K562 (cell line): ENCODE measurements around the gene SLC25A33. TPM values are rescaled to one million over a fixed set of nuclear protein-coding genes. Genes with fewer than 3 reads are reported as not detected.

Experiments used
- BRCA1 ChIP-seq, 2 experiments: fragments of 450-650 bp in 1 of 2; sonication (generic) in 1 of 2; formaldehyde crosslinking in 1 of 2; IDR thresholded peaks; 2 replicates each; pipeline versions ENCODE4 v1.5.0 to v1.6.1; 2017 to 2020; ENCODE audit warnings: mild to moderate bottlenecking in 1 of 2, missing genetic modification reagents in 1 of 2
- CBX2 ChIP-seq: fragments of 200-600 bp; sonication (generic); IDR thresholded peaks from one replicate; pipeline ENCODE4 v1.6.1; 2012; ENCODE audit warnings: mild to moderate bottlenecking, low read length, inconsistent platforms; ENCODE audit not compliant: insufficient read depth, poor library complexity, severe bottlenecking
- FIP1L1 ChIP-seq: fragments of 200-400 bp; formaldehyde crosslinking; IDR thresholded peaks from 2 replicates; pipeline ENCODE4 v1.6.1; 2018; ENCODE audit warnings: mild to moderate bottlenecking, low read depth, low read length; ENCODE audit not compliant: poor library complexity, severe bottlenecking
- FOXK2 ChIP-seq, 2 experiments: fragments of 450-650 bp; IDR thresholded peaks in 1 of 2; conservative IDR thresholded peaks in 1 of 2; 2 replicates each; pipeline ENCODE4 v1.6.1; 2016; ENCODE audit warnings: low read depth in 2 of 2, mild to moderate bottlenecking in 1 of 2
- HNRNPL ChIP-seq: fragments of 200-400 bp; formaldehyde crosslinking; IDR thresholded peaks from 2 replicates; pipeline ENCODE4 v1.6.1; 2017; ENCODE audit warnings: low read depth, mild to moderate bottlenecking, low read length
- HSF4 ChIP-seq: fragments of 250-450 bp; sonication (Bioruptor Pico); IDR thresholded peaks from 2 replicates; pipeline ENCODE4 v2.1.2; 2022; ENCODE audit warnings: mild to moderate bottlenecking, moderate library complexity, borderline replicate concordance
- KAT7 ChIP-seq: sonication (generic); formaldehyde crosslinking; IDR thresholded peaks from 2 replicates; pipeline ENCODE4 v1.8.0; 2022; ENCODE audit warnings: missing genetic modification reagents, mild to moderate bottlenecking, borderline replicate concordance
- MCM7 ChIP-seq, 2 experiments: fragments of 450-650 bp; IDR thresholded peaks; 2 replicates each; pipeline ENCODE4 v1.6.1; 2016 to 2018
- PCBP1 ChIP-seq: fragments of 200-400 bp; formaldehyde crosslinking; IDR thresholded peaks from 2 replicates; pipeline ENCODE4 v1.6.1; 2018; ENCODE audit warnings: mild to moderate bottlenecking, low read depth, low read length; ENCODE audit not compliant: poor library complexity, severe bottlenecking
- POLR2AphosphoS5 ChIP-seq: IDR thresholded peaks from 2 replicates; pipeline ENCODE4 v1.6.1; 2011; ENCODE audit warnings: mild to moderate bottlenecking, low read depth, low read length, moderate library complexity; ENCODE audit not compliant: control insufficient read depth, insufficient read depth
- SRF ChIP-seq, 2 experiments: fragments of 250-450, 450-650 bp in 1 of 2; sonication (Bioruptor Pico) in 1 of 2; sonication (generic) in 1 of 2; formaldehyde crosslinking; IDR thresholded peaks; 2 replicates each; pipeline versions ENCODE4 v1.5.0 to v1.5.1; 2020 to 2022; ENCODE audit warnings: mild to moderate bottlenecking in 1 of 2, missing genetic modification reagents in 1 of 2
- TBP ChIP-seq: optimal IDR thresholded peaks from 2 replicates; pipeline ENCODE3; 2011; ENCODE audit warnings: low read depth, low read length, improper control_type of control experiment
- ZNF232 ChIP-seq: sonication (generic); formaldehyde crosslinking; IDR thresholded peaks from 2 replicates; pipeline ENCODE4 v1.8.0; 2022; ENCODE audit warnings: mild to moderate bottlenecking, missing genetic modification reagents
- ZNF395 ChIP-seq: fragments of 200-800 bp; sonication (Bioruptor generic); IDR thresholded peaks from 2 replicates; pipeline ENCODE4 v1.6.1; 2017; ENCODE audit warnings: missing genetic modification characterization, missing compliant biosample characterization
- ZNF408 ChIP-seq: fragments of 250-450 bp; sonication (Bioruptor Pico); IDR thresholded peaks from 2 replicates; pipeline ENCODE4 v1.4.0; 2020; ENCODE audit warnings: low read depth, mild to moderate bottlenecking, moderate library complexity
- ZNF561 ChIP-seq: fragments of 450-650 bp; formaldehyde crosslinking; conservative IDR thresholded peaks from 2 replicates; pipeline ENCODE4 v1.4.0; 2020; ENCODE audit warnings: mild to moderate bottlenecking, moderate library complexity
- polyA plus RNA-seq, 8 experiments: library from polyadenylated mRNA; depleted of rRNA in 4 of 8; stranded (reverse) in 5 of 8; unstranded in 3 of 8; fragments of >200 nt; fragmentation: Nextera tagmentation in 2 of 8; fragmentation: Illumina TruSeq in 1 of 8; extraction: Ambion mirVana in 2 of 8; extraction: Trizol in 1 of 8; gene quantifications; 2 replicates each; pipeline versions ENCODE4 v1.2.1 to v1.2.3, GENCODE V29; 2011 to 2014; ENCODE audit warnings: inconsistent platforms in 1 of 8, missing spikeins in 1 of 8
- total RNA-seq, 7 experiments: library from RNA; depleted of rRNA in 6 of 7; stranded (reverse); fragments of >200 nt in 6 of 7; fragmentation: Illumina TruSeq in 2 of 7; extraction: Trizol in 2 of 7; gene quantifications; 2 replicates each; pipeline versions ENCODE4 v1.2.1 to v1.2.3, GENCODE V29; 2011 to 2021; ENCODE audit warnings: low replicate concordance in 1 of 7
- TF ChIP-seq, protein P1 (sequence below): sonication (generic); formaldehyde crosslinking; IDR thresholded peaks from 2 replicates; pipeline ENCODE4 v1.9.0; 2022; ENCODE audit warnings: mild to moderate bottlenecking, missing genetic modification reagents
- TF ChIP-seq, protein P2 (sequence below): fragments of 450-650 bp; IDR thresholded peaks from 2 replicates; pipeline ENCODE4 v1.6.1; 2017; ENCODE audit warnings: antibody characterized with exemption, mild to moderate bottlenecking
- TF ChIP-seq, protein P3 (sequence below): fragments of 450-650 bp; formaldehyde crosslinking; IDR thresholded peaks from 2 replicates; pipeline ENCODE4 v1.4.0; 2020; ENCODE audit warnings: mild to moderate bottlenecking, moderate library complexity

SLC25A33 gene
- total and polyA plus RNA-seq, 9 of the 15 experiments (the other 6 are each of a cell fraction or from before 2014, with no cell fraction given): 3.2 to 23.5 (median 17.5) TPM

DNA sequence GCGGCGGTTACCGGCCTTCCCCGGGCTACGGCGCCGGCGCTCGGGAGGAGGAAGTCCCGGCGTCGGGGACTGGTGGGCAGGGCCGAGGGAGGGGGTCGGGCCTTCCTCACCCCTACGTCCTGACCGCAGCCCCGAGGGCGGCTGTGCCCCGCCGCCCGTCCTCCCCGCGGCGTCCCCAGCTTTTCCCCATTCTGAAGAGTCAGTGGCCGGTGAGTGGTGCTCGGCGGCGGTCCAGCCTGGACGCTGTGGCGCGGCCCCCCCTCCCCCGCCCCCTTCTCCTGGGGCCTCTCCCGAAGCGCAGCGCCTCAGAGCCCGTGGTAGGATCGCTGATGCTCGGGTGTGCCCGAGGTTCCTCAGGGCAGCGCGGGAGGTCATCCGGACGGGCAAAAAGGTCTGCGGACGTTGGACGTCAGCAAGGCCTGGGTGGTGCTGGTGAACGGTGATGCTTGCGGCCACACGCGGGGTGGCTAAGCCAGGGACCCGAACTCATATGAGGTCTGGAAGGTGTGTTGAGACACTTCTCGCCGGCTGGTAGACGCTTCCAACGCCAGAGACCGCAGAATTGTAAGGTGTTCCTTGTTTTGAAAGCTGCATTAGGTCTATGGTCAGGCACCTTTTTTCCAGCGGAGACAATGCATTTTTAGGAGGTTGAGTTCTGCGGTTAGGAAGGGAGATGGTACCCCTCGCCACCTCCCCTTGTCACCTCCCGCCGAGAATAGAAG is 725 bp downstream of the SLC25A33 start (continued):
- TF ChIP-seq ZNF395 (CRISPR knock-in tag) (peak; percentile 9; the same call in 1 of the 2 replicates), ZNF561 (no peak), FIP1L1 (peak; percentile 86), HNRNPL (0 out of 2 replicates have a peak, but pooled peaks have one; percentile 30), ZNF232 (CRISPR knock-in tag) (no peak; the same call in 1 of the 2 replicates), TBP (peak; percentile 16), BRCA1 (IDR thresholded peaks at IDR 0.05) (no peak), BRCA1 (CRISPR knock-in tag; IDR thresholded peaks at IDR 0.05) (no peak), MCM7 (IDR thresholded peaks at IDR 0.05) (no peak), CBX2 (no peak), POLR2AphosphoS5 (0 out of 2 replicates have a peak, but pooled peaks have one; percentile 34), ZNF408 (CRISPR knock-in tag) (no peak), SRF (CRISPR knock-in tag; IDR thresholded peaks at IDR 0.05) (no peak), PCBP1 (peak; percentile 96), FOXK2 (conservative IDR thresholded peaks at IDR 0.05 in 1 of 2, IDR thresholded peaks at IDR 0.05 in 1 of 2; ENCODE audit: low read depth in 2 of 2) (no peak), HSF4 (CRISPR knock-in tag) (no peak), KAT7 (peak; percentile 89; the same call in 1 of the 2 replicates)
- TF ChIP-seq, protein P1, sequence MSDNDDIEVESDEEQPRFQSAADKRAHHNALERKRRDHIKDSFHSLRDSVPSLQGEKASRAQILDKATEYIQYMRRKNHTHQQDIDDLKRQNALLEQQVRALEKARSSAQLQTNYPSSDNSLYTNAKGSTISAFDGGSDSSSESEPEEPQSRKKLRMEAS (CRISPR knock-in tag): peak; percentile 31; the same call in 1 of the 2 replicates
- TF ChIP-seq, protein P2, sequence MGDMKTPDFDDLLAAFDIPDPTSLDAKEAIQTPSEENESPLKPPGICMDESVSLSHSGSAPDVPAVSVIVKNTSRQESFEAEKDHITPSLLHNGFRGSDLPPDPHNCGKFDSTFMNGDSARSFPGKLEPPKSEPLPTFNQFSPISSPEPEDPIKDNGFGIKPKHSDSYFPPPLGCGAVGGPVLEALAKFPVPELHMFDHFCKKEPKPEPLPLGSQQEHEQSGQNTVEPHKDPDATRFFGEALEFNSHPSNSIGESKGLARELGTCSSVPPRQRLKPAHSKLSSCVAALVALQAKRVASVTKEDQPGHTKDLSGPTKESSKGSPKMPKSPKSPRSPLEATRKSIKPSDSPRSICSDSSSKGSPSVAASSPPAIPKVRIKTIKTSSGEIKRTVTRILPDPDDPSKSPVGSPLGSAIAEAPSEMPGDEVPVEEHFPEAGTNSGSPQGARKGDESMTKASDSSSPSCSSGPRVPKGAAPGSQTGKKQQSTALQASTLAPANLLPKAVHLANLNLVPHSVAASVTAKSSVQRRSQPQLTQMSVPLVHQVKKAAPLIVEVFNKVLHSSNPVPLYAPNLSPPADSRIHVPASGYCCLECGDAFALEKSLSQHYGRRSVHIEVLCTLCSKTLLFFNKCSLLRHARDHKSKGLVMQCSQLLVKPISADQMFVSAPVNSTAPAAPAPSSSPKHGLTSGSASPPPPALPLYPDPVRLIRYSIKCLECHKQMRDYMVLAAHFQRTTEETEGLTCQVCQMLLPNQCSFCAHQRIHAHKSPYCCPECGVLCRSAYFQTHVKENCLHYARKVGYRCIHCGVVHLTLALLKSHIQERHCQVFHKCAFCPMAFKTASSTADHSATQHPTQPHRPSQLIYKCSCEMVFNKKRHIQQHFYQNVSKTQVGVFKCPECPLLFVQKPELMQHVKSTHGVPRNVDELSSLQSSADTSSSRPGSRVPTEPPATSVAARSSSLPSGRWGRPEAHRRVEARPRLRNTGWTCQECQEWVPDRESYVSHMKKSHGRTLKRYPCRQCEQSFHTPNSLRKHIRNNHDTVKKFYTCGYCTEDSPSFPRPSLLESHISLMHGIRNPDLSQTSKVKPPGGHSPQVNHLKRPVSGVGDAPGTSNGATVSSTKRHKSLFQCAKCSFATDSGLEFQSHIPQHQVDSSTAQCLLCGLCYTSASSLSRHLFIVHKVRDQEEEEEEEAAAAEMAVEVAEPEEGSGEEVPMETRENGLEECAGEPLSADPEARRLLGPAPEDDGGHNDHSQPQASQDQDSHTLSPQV: 0 out of 2 replicates have a peak, but pooled peaks have one; percentile 21
- TF ChIP-seq, protein P3, sequence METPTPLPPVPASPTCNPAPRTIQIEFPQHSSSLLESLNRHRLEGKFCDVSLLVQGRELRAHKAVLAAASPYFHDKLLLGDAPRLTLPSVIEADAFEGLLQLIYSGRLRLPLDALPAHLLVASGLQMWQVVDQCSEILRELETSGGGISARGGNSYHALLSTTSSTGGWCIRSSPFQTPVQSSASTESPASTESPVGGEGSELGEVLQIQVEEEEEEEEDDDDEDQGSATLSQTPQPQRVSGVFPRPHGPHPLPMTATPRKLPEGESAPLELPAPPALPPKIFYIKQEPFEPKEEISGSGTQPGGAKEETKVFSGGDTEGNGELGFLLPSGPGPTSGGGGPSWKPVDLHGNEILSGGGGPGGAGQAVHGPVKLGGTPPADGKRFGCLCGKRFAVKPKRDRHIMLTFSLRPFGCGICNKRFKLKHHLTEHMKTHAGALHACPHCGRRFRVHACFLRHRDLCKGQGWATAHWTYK (CRISPR knock-in tag): peak; percentile 44; the same call in 1 of the 2 replicates
